ENCODE results near the gene SARNP. TPM values are rescaled to one million over a fixed set of nuclear protein-coding genes. Genes with fewer than 3 reads are reported as not detected.

The SARNP gene
- total RNA-seq, 1 donor from 2014 or later, result 266 TPM

DNA sequence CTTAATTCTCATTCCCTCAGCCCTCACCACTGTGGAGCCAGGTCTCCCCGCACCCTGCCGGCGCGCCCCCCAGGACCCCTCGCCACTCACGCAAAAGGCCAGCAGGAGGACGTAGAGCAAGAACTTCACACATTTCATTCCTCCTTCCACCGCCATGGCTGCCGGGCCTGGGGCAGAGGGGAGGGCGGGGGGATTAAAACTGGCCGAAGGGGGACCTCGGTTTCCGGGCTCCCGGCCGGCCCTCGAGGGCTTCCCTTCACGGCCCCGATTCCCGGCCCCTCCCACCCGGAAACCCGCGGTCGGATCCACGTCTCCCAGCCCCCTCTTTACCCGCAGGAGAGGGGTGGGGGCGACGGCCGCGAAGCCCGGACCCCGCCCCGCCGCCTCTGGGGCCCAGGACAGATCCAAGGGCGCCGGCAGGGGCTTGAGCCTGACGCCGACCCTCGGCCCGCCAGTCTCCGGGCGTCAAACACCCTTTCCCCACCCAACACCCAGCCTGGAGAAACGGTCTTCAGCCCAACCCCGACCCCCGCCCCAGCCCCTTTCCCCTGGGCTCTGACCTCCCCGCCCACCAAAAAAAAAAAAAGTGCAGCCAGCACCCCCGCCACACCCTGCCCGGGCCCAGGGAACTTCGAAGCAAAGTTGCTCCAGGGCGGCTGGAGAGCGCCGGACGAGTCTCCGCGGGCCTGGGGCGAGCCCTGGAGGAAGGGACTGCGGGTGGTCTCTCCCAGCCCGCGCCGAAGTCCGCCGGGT, 89.2 kb downstream of the SARNP start:
- H3K4me1 Mint-ChIP-seq, result peaks cover 40% of the 10 kb centered on the region
- Histone ChIP-seq H3K36me3 (no peaks in the 10 kb centered on the region), H3K9ac (peak overlapping the region; percentile 50), H3K27ac (no peak overlapping the region), H4K20me1 (ENCODE audit: low read depth) (peaks cover 26% of the 10 kb centered on the region), H3K4me2 (peak overlapping the region; percentile 90), H3F3A (ENCODE audit: low read depth) (peaks cover 48% of the 10 kb centered on the region), H3K79me2 (ENCODE audit: low read depth) (peaks cover 23% of the 10 kb centered on the region), H3K9me3 (ENCODE audit: low read depth) (no peaks in the 10 kb centered on the region), H2AFZ (replicated peaks) (peak overlapping the region; percentile 51), H3K27me3 (no peaks in the 10 kb centered on the region), H3K4me1 (peaks cover 18% of the 10 kb centered on the region), H3K4me3 (peak overlapping the region; percentile 64)
- H3K4me3 Mint-ChIP-seq, result peak overlapping the region; percentile 93
- H3K27me3 Mint-ChIP-seq (ENCODE audit: insufficient read depth, low read depth), result peaks cover 6% of the 10 kb centered on the region
- H3K36me3 Mint-ChIP-seq, result peaks cover 14% of the 10 kb centered on the region
- peak; percentile 65 for DNase-seq (ENCODE audit: low spot score)
- no peaks in the 10 kb centered on the region for H3K9me3 Mint-ChIP-seq
- TF ChIP-seq EZH2phosphoT487 (IDR thresholded peaks at IDR 0.05) (no peak), EZH2 (IDR thresholded peaks at IDR 0.05) (no peak)
- TF ChIP-seq, protein P1, sequence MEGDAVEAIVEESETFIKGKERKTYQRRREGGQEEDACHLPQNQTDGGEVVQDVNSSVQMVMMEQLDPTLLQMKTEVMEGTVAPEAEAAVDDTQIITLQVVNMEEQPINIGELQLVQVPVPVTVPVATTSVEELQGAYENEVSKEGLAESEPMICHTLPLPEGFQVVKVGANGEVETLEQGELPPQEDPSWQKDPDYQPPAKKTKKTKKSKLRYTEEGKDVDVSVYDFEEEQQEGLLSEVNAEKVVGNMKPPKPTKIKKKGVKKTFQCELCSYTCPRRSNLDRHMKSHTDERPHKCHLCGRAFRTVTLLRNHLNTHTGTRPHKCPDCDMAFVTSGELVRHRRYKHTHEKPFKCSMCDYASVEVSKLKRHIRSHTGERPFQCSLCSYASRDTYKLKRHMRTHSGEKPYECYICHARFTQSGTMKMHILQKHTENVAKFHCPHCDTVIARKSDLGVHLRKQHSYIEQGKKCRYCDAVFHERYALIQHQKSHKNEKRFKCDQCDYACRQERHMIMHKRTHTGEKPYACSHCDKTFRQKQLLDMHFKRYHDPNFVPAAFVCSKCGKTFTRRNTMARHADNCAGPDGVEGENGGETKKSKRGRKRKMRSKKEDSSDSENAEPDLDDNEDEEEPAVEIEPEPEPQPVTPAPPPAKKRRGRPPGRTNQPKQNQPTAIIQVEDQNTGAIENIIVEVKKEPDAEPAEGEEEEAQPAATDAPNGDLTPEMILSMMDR (IDR thresholded peaks at IDR 0.05), result no peak
- H3K27ac Mint-ChIP-seq, result no peak overlapping the region

GRCh38 chr12:55727643-55728185, 89.8 kb downstream of the SARNP start:
- H3K79me2 ChIP-seq (ENCODE audit: low read depth), result peaks cover 23% of the 10 kb centered on the region
- Mint-ChIP-seq H3K36me3 (peaks cover 14% of the 10 kb centered on the region), H3K4me1 (peaks cover 40% of the 10 kb centered on the region), H3K27me3 (ENCODE audit: insufficient read depth, low read depth) (peaks cover 6% of the 10 kb centered on the region), H3K9me3 (no peaks in the 10 kb centered on the region), H3K27ac (peak overlapping the region; percentile 97), H3K4me3 (peak overlapping the region; percentile 93)
- TF ChIP-seq, protein P1 (IDR thresholded peaks at IDR 0.05), result no peak
- TF ChIP-seq EZH2 (IDR thresholded peaks at IDR 0.05) (no peak), EZH2phosphoT487 (IDR thresholded peaks at IDR 0.05) (no peak)
- no peak overlapping the region for H2AFZ ChIP-seq (replicated peaks)
- H3K36me3 ChIP-seq, result no peaks in the 10 kb centered on the region
- peak; percentile 23 for DNase-seq (ENCODE audit: low spot score)
- H3K27me3 ChIP-seq, result no peaks in the 10 kb centered on the region
- H3K9ac ChIP-seq, result peak overlapping the region; percentile 50
- H4K20me1 ChIP-seq (ENCODE audit: low read depth), result peaks cover 26% of the 10 kb centered on the region
- H3K27ac ChIP-seq, result no peak overlapping the region
- H3K4me1 ChIP-seq, result peaks cover 18% of the 10 kb centered on the region
- H3F3A ChIP-seq (ENCODE audit: low read depth), result peaks cover 51% of the 10 kb centered on the region
- peak overlapping the region; percentile 90 for H3K4me2 ChIP-seq
- no peaks in the 10 kb centered on the region for H3K9me3 ChIP-seq (ENCODE audit: low read depth)
- peak overlapping the region; percentile 64 for H3K4me3 ChIP-seq

DNA sequence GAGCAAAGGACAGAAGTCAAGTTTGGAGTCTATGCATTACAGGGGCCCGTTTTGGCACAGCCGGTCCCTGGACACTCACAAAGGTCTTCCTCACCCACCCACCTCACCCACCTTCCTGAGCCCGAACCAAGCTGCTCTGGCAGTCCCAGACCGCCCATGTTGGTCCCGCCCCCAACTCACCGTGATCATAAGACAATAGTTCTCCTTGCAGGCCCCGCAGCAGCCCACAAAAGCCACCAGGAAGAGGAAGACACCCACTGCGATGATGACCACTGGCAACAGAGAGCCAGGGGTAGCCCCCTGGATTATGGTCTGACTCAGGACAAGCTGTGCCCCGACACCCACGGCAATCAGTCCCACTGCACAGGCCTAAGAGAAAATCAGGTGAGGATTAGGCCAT, 90.6 kb downstream of the SARNP start:
- Histone ChIP-seq H3F3A (ENCODE audit: low read depth) (peaks cover 51% of the 10 kb centered on the region), H3K9me3 (ENCODE audit: low read depth) (no peaks in the 10 kb centered on the region), H3K27ac (no peak overlapping the region), H3K4me1 (peaks cover 18% of the 10 kb centered on the region), H3K79me2 (ENCODE audit: low read depth) (peaks cover 23% of the 10 kb centered on the region), H4K20me1 (ENCODE audit: low read depth) (peaks cover 26% of the 10 kb centered on the region), H3K4me2 (peak overlapping the region; percentile 90), H3K4me3 (peak overlapping the region; percentile 64), H3K36me3 (no peaks in the 10 kb centered on the region), H2AFZ (replicated peaks) (no peak overlapping the region), H3K9ac (peak overlapping the region; percentile 50), H3K27me3 (no peaks in the 10 kb centered on the region)
- no peaks in the 10 kb centered on the region for H3K9me3 Mint-ChIP-seq
- H3K4me3 Mint-ChIP-seq, result peak overlapping the region; percentile 93
- H3K4me1 Mint-ChIP-seq, result peaks cover 40% of the 10 kb centered on the region
- TF ChIP-seq, protein P1 (IDR thresholded peaks at IDR 0.05), result no peak
- TF ChIP-seq EZH2 (IDR thresholded peaks at IDR 0.05) (no peak), EZH2phosphoT487 (IDR thresholded peaks at IDR 0.05) (no peak)
- peak overlapping the region; percentile 97 for H3K27ac Mint-ChIP-seq
- no peak for DNase-seq (ENCODE audit: low spot score)
- peaks cover 14% of the 10 kb centered on the region for H3K36me3 Mint-ChIP-seq
- H3K27me3 Mint-ChIP-seq (ENCODE audit: insufficient read depth, low read depth), result peaks cover 6% of the 10 kb centered on the region
